B cell (primary cell): Measurements from ENCODE around the gene ZNF764. TPM values are rescaled to one million over a fixed set of nuclear protein-coding genes. Genes with fewer than 3 reads are reported as not detected.
"Not testable (repeated sequence)": the region's sequence is repeated elsewhere in the genome, so short reads cannot be mapped to it uniquely, and the experiment has no call there.

Experiments
- ATAC-seq: fragments of 200-7000 bp; cut with Tn5 transposase; one replicate; pipeline ENCODE4 v1.10.0; 2021; ENCODE audit warnings: low read depth, mild to moderate bottlenecking, moderate number of reproducible peaks, moderate library complexity
- CTCF ChIA-PET: fragments of 350-600 bp; sonication (Branson Sonifier 250); formaldehyde crosslinking; loops from one replicate; lab custom pipeline; 2021; ENCODE audit warnings: antibody characterized with exemption, inconsistent platforms; lab: Charles Lee
- POLR2A ChIA-PET: fragments of 350-600 bp; sonication (Branson Sonifier 250); formaldehyde crosslinking; loops from one replicate; lab custom pipeline; 2021; ENCODE audit warnings: antibody characterized with exemption; lab: Charles Lee
- DNase-seq: peaks from one replicate; pipeline ENCODE4 v3.0.0; 2013
- H2AFZ ChIP-seq: 2 replicates; pipeline ENCODE4 v1.6.1; 2012; ENCODE audit warnings: mild to moderate bottlenecking, low read depth, low read length; ENCODE audit not compliant: insufficient read depth, poor library complexity, severe bottlenecking
- H3K27ac ChIP-seq, 2 donors: 1 replicate in 1 of 2; 2 replicates in 1 of 2; pipeline ENCODE4 v1.5.1; 2012 to 2013; ENCODE audit warnings: low read length in 2 of 2, mild to moderate bottlenecking in 2 of 2, moderate library complexity in 1 of 2
- H3K27me3 ChIP-seq, 4 experiments: fragments of 200-600 bp in 1 of 4; sonication (generic) in 1 of 4; replicated peaks in 1 of 4; 1 replicate in 2 of 4; 2 replicates in 2 of 4; pipeline versions ENCODE4 v1.6.1 to v1.7.0; 2013 to 2016; ENCODE audit warnings: low read length in 3 of 4, mild to moderate bottlenecking in 2 of 4, mixed read lengths in 1 of 4, moderate library complexity in 1 of 4; ENCODE audit not compliant: insufficient read depth in 4 of 4, control insufficient read depth in 3 of 4; ENCODE audit errors: control extremely low read depth in 1 of 4
- H3K36me3 ChIP-seq, 2 experiments: replicated peaks in 1 of 2; 1 replicate in 1 of 2; 2 replicates in 1 of 2; pipeline versions ENCODE4 v1.6.1 to v1.7.1; 2013; ENCODE audit warnings: low read length in 1 of 2; ENCODE audit not compliant: insufficient read depth in 2 of 2, control insufficient read depth in 1 of 2; ENCODE audit errors: control extremely low read depth in 1 of 2, extremely low read depth in 1 of 2
- H3K4me1 ChIP-seq, 2 donors: fragments of 200-600 bp in 1 of 2; sonication (generic) in 1 of 2; 1 replicate in 1 of 2; 2 replicates in 1 of 2; pipeline versions ENCODE4 v1.5.1 to v1.6.1; 2013 to 2017; ENCODE audit warnings: low read length in 2 of 2; ENCODE audit not compliant: control insufficient read depth in 2 of 2, insufficient read depth in 2 of 2
- H3K4me2 ChIP-seq: replicated peaks from 2 replicates; pipeline ENCODE3; 2012; ENCODE audit warnings: mild to moderate bottlenecking, low read depth, low read length; ENCODE audit not compliant: poor library complexity, severe bottlenecking
- H3K4me3 ChIP-seq, 5 experiments: fragments of 200-600 bp in 1 of 5; sonication (generic) in 1 of 5; 1 replicate in 3 of 5; 2 replicates in 2 of 5; pipeline versions ENCODE4 v1.5.1 to v1.7.0; 2011 to 2016; ENCODE audit warnings: low read length in 4 of 5, mild to moderate bottlenecking in 4 of 5, low read depth in 2 of 5, control low read depth in 1 of 5, moderate library complexity in 1 of 5; ENCODE audit not compliant: insufficient read depth in 1 of 5; ENCODE audit errors: control extremely low read depth in 1 of 5, extremely low read depth in 1 of 5
- H3K79me2 ChIP-seq: fragments of 200-600 bp; sonication (generic); one replicate; pipeline ENCODE4 v1.6.0; 2016; ENCODE audit warnings: low read length; ENCODE audit not compliant: control insufficient read depth, insufficient read depth
- H3K9ac ChIP-seq: fragments of 200-600 bp; sonication (generic); 2 replicates; pipeline ENCODE4 v1.6.1; 2017; ENCODE audit warnings: mild to moderate bottlenecking, low read length, moderate library complexity
- H3K9me3 ChIP-seq, 3 donors: one replicate each; pipeline versions ENCODE4 v1.6.1 to v1.7.1; 2013; ENCODE audit warnings: low read length in 2 of 3; ENCODE audit not compliant: control insufficient read depth in 2 of 3, insufficient read depth in 1 of 3; ENCODE audit errors: control extremely low read depth in 1 of 3
- H4K20me1 ChIP-seq: 2 replicates; pipeline ENCODE4 v1.6.0; 2012; ENCODE audit warnings: mild to moderate bottlenecking, low read length; ENCODE audit not compliant: insufficient read depth, control insufficient read depth, poor library complexity, severe bottlenecking
- H3K27ac Mint-ChIP-seq: one replicate; pipeline ENCODE4 v1.8.0; 2021; ENCODE audit warnings: mixed read lengths
- H3K27me3 Mint-ChIP-seq: one replicate; pipeline ENCODE4 v1.8.0; 2021; ENCODE audit warnings: mixed read lengths
- H3K4me1 Mint-ChIP-seq: one replicate; pipeline ENCODE4 v1.8.0; 2021; ENCODE audit warnings: mixed read lengths
- H3K4me3 Mint-ChIP-seq: one replicate; pipeline ENCODE4 v1.8.0; 2021; ENCODE audit warnings: mixed read lengths
- H3K9me3 Mint-ChIP-seq: one replicate; pipeline ENCODE4 v1.8.0; 2022; ENCODE audit warnings: mixed read lengths; ENCODE audit not compliant: insufficient read depth
- CTCF ChIP-seq: fragments of 200-600 bp; IDR thresholded peaks from one replicate; pipeline ENCODE4 v1.8.0; 2022; ENCODE audit warnings: antibody characterized with exemption, mild to moderate bottlenecking
- EZH2 ChIP-seq: IDR thresholded peaks from 2 replicates; pipeline ENCODE4 v1.6.1; 2012; ENCODE audit warnings: borderline replicate concordance, low read depth, mild to moderate bottlenecking, moderate library complexity, low read length; ENCODE audit not compliant: insufficient read depth, poor library complexity, severe bottlenecking
- WGBS: methylation state at CpG from one replicate; pipeline ENCODE4 v1.1.5; 2013; ENCODE audit warnings: missing lambda C conversion rate; ENCODE audit not compliant: insufficient coverage; 5-methylcytosine and 5-hydroxymethylcytosine counted together
- intact Hi-C: fragments of 100-400 bp; cut with micrococcal nuclease; formaldehyde crosslinking; loops from one replicate; pipeline ENCODE4 v1.10.0; 2022
- polyA plus RNA-seq: library from polyadenylated mRNA; depleted of rRNA; stranded (reverse); fragments of >200 nt; gene quantifications from 2 replicates; pipeline ENCODE4 v1.2.3, GENCODE V29; 2012
- total RNA-seq, 2 donors: library from RNA; stranded (reverse); fragments of 120-200 nt in 1 of 2; gene quantifications; 1 replicate in 1 of 2; 2 replicates in 1 of 2; pipeline versions ENCODE4 v1.2.3 to v1.2.4, GENCODE V29; 2013 to 2022

ZNF764 gene
- total and polyA plus RNA-seq, 2 donors (not counting 1 experiment from before 2014, with no cell fraction given), result 12.6 to 20.9 TPM

GRCh38 chr16:30539986-30540526 lies 18.1 kb downstream of the ZNF764 start:
- WGBS, result 80% methylated on average over 9 of the region's 13 CpGs
- H3K4me3 Mint-ChIP-seq, H3K27me3 Mint-ChIP-seq, H3K4me3 ChIP-seq, H3K27ac ChIP-seq, POLR2A ChIA-PET, H3K9me3 ChIP-seq, H4K20me1 ChIP-seq, ATAC-seq, H2AFZ ChIP-seq, H3K9me3 Mint-ChIP-seq, H3K4me2 ChIP-seq, H3K27me3 ChIP-seq, H3K9ac ChIP-seq, H3K36me3 ChIP-seq, H3K27ac Mint-ChIP-seq, intact Hi-C loops, DNase-seq: not testable (repeated sequence)
- CTCF ChIA-PET, result interaction anchor here (0.7 kb wide), 1 partner anchor 12 kb away, joined by 3 read pairs; no protein-coding TSS in a partner anchor
- Histone ChIP-seq H3K79me2 (peaks cover 77% of the 10 kb centered on the region), H3K4me1 (peaks cover 8 to 11% of the 10 kb centered on the region in 2 donors)
- H3K4me1 Mint-ChIP-seq, result peaks cover 19% of the 10 kb centered on the region

- Histone ChIP-seq H3K4me2 (no peak overlapping the region), H2AFZ (no peak overlapping the region), H3K79me2 (peaks cover 71% of the 10 kb centered on the region), H3K36me3 (no peaks in the 10 kb centered on the region), H4K20me1 (no peaks in the 10 kb centered on the region), H3K9me3 (no peaks in the 10 kb centered on the region), H3K9ac (no peak overlapping the region), H3K4me1 (peaks cover 8 to 11% of the 10 kb centered on the region in 2 donors), H3K27ac (no peak overlapping the region), H3K4me3 (no peak overlapping the region), H3K27me3 (no peaks in the 10 kb centered on the region)
- no peak for TF ChIP-seq EZH2
- no peak for TF ChIP-seq CTCF
- CTCF ChIA-PET, result no interaction called here
- POLR2A ChIA-PET, result no interaction called here
- H3K27ac Mint-ChIP-seq, result no peak overlapping the region
- no peaks in the 10 kb centered on the region for H3K27me3 Mint-ChIP-seq
- intact Hi-C loops, result no loop called here
- DNase-seq (no peak), ATAC-seq (no peak)
- H3K4me1 Mint-ChIP-seq, result peaks cover 23% of the 10 kb centered on the region
- no peak overlapping the region for H3K4me3 Mint-ChIP-seq
- H3K9me3 Mint-ChIP-seq, result no peaks in the 10 kb centered on the region
- 97% methylated on average over 8 of the region's 8 CpGs for WGBS
Measured at GRCh38 chr16:30539000-30539964, 18.9 kb downstream of the ZNF764 start.

GRCh38 chr16:30536391-30537024 lies 21.7 kb downstream of the ZNF764 start:
- peak overlapping the region; percentile 37 for H3K27ac Mint-ChIP-seq
- H3K4me2 ChIP-seq, result peak overlapping the region; percentile 80
- intact Hi-C loops, H3K36me3 ChIP-seq, H2AFZ ChIP-seq, H4K20me1 ChIP-seq, ATAC-seq, H3K9ac ChIP-seq, H3K9me3 Mint-ChIP-seq, H3K9me3 ChIP-seq, H3K27me3 Mint-ChIP-seq, H3K27me3 ChIP-seq, DNase-seq: not testable (repeated sequence)
- peak overlapping the region; percentile 98 for H3K4me3 Mint-ChIP-seq
- H3K27ac ChIP-seq, result peak overlapping the region; percentile 89 to 94
- POLR2A ChIA-PET, result interaction anchor here (0.6 to 3.5 kb wide), 4 partner anchors 9 to 157 kb away, joined by 4 to 38 read pairs (median 8); partner anchors contain the start of gene ZNF764
- WGBS, result 100% methylated on average over 11 of the region's 13 CpGs
- H3K4me1 ChIP-seq, result peaks cover 8 to 23% of the 10 kb centered on the region in 2 donors
- CTCF ChIA-PET, result interaction anchor here (0.7 to 4.0 kb wide), 26 partner anchors 9 to 129 kb away, joined by 3 to 55 read pairs (median 5); partner anchors contain the start of genes DCTPP1, PRR14, ZNF688 and ZNF764
- H3K79me2 ChIP-seq, result peaks cover 53% of the 10 kb centered on the region
- H3K4me3 ChIP-seq, result peak overlapping the region in 1 of 5 experiments; percentile 88
- peaks cover 30% of the 10 kb centered on the region for H3K4me1 Mint-ChIP-seq
